IMR-90 (cell line): ENCODE measurements around the gene PRRC2A.

Source experiments
- BHLHE40 ChIP-seq: fragments of 150-350 bp; IDR thresholded peaks from 2 replicates; pipeline ENCODE4 v1.6.1; 2016; ENCODE audit warnings: mild to moderate bottlenecking, low read depth, low read length
- CEBPB ChIP-seq: IDR thresholded peaks from 2 replicates; pipeline ENCODE4 v1.6.1; 2012; ENCODE audit warnings: low read depth, low read length, improper control_type of control experiment
- CHD1 ChIP-seq: IDR thresholded peaks from 2 replicates; pipeline ENCODE4 v1.6.1; 2012; ENCODE audit warnings: low read depth, low read length, improper control_type of control experiment
- CTCF ChIP-seq: conservative IDR thresholded peaks from 2 replicates; pipeline ENCODE4 v1.5.1; 2012; ENCODE audit warnings: mild to moderate bottlenecking, low read depth, low read length, improper control_type of control experiment
- ELK1 ChIP-seq: fragments of 150-350 bp; IDR thresholded peaks from 2 replicates; pipeline ENCODE4 v1.6.1; 2016; ENCODE audit warnings: low read depth, mild to moderate bottlenecking, low read length, moderate library complexity, borderline replicate concordance
- MAFK ChIP-seq: IDR thresholded peaks from 2 replicates; pipeline ENCODE4 v1.6.1; 2012; ENCODE audit warnings: low read depth, low read length, improper control_type of control experiment
- MAZ ChIP-seq: IDR thresholded peaks from 2 replicates; pipeline ENCODE4 v1.6.1; 2012; ENCODE audit warnings: low read depth, mild to moderate bottlenecking, low read length, improper control_type of control experiment, moderate library complexity, borderline replicate concordance
- MXI1 ChIP-seq: IDR thresholded peaks from 2 replicates; pipeline ENCODE4 v1.6.1; 2012; ENCODE audit warnings: low read depth, mild to moderate bottlenecking, low read length, moderate library complexity, borderline replicate concordance
- POLR2A ChIP-seq: IDR thresholded peaks from 2 replicates; pipeline ENCODE4 v1.6.1; 2012; ENCODE audit warnings: mild to moderate bottlenecking, low read depth, low read length
- RAD21 ChIP-seq: IDR thresholded peaks from 2 replicates; pipeline ENCODE4 v1.6.1; 2012; ENCODE audit warnings: low read length, improper control_type of control experiment
- RFX5 ChIP-seq: IDR thresholded peaks from 2 replicates; pipeline ENCODE4 v1.8.0; 2012; ENCODE audit warnings: low read depth, mild to moderate bottlenecking, low read length, moderate library complexity
- SMC3 ChIP-seq: fragments of 150-350 bp; IDR thresholded peaks from 2 replicates; pipeline ENCODE4 v1.6.1; 2016; ENCODE audit warnings: low read depth, mild to moderate bottlenecking, antibody characterized with exemption, low read length, moderate library complexity
- USF2 ChIP-seq: fragments of 150-350 bp; IDR thresholded peaks from 2 replicates; pipeline ENCODE4 v1.6.1; 2017; ENCODE audit warnings: mild to moderate bottlenecking, antibody characterized with exemption, low read length, low read depth

- TF ChIP-seq CTCF (no peak), MXI1 (no peak), POLR2A (no peak), CHD1 (no peak), MAZ (no peak), USF2 (no peak), RAD21 (no peak), BHLHE40 (no peak), SMC3 (no peak), RFX5 (no peak), ELK1 (no peak), MAFK (no peak), CEBPB (no peak)
These were observed 20.1 kb downstream of the PRRC2A start for GRCh38 chr6:31640612-31641011.
